Measurements from ENCODE around the gene OPRM1. TPM values are rescaled to one million over a fixed set of nuclear protein-coding genes. Genes with fewer than 3 reads are reported as not detected.

Gene OPRM1
- total and polyA plus RNA-seq, 2 donors (not counting 1 experiment from before 2014, with no cell fraction given): not detected

DNA sequence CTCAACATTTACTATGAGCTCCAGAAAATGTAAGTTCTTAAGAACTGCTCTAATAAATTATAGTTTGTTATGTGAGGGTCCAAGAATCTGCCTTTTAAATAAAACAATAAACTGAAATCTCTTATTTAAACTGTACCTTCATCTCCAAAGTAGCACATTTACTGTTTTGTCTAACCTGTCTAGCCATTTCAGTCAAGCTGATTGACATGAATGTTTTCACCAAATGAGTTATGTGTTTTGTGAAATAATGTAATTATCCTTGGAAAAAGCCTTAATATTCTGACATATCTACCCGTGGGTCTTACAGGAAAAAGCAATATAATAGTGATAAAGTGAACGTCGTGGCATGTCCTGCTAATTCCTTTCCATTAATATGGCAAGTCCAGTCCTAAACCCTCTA lies 57.8 kb downstream of the OPRM1 start:
- CTCF ChIA-PET: no interaction called here
- no CpG with 5 or more reads among the region's 3 CpGs for WGBS (ENCODE audit: insufficient coverage)
- POLR2A ChIA-PET: no interaction called here

DNA sequence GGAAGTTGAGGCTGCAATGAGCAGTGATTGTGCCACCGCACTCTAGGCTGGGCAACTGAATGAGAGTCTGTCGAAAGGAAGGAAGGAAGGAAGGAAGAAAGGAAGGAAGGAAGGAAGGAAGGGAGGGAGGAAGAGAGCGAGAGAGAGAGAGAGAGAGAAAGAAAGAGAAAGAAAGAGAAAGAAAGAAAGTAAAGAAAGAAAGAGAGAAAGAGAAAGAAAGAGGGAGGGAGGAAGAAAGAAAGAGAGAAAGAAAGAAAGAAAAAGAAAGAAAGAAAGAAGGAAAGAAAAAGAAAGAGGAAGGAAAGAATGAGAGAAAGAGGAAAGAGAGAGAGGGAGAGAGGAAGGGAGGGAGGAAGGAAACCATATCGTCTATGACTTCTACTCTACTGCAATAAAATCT lies 60.2 kb downstream of the OPRM1 start:
- Mint-ChIP-seq H3K27me3 (peaks cover 8% of the 10 kb centered on the region), H3K27ac (no peak overlapping the region), H3K4me1 (no peaks in the 10 kb centered on the region), H3K4me3 (no peak overlapping the region), H3K9me3 (ENCODE audit: insufficient read depth) (no peaks in the 10 kb centered on the region)
- Histone ChIP-seq H3K4me2 (replicated peaks; ENCODE audit: low read depth, low read length, poor library complexity, severe bottlenecking) (no peak overlapping the region), H3K9ac (ENCODE audit: low read length) (no peak overlapping the region), H2AFZ (ENCODE audit: insufficient read depth, low read depth, low read length, poor library complexity, severe bottlenecking) (no peak overlapping the region), H3K4me1 (ENCODE audit: control insufficient read depth in 2 of 2, insufficient read depth in 2 of 2, low read length in 2 of 2) (no peaks in the 10 kb centered on the region), H3K79me2 (ENCODE audit: control insufficient read depth, insufficient read depth, low read length) (no peaks in the 10 kb centered on the region), H3K4me3 (ENCODE audit: control extremely low read depth in 1 of 5, extremely low read depth in 1 of 5, insufficient read depth in 1 of 5, low read depth in 2 of 5, low read length in 4 of 5) (no peak overlapping the region), H3K36me3 (replicated peaks in 1 of 2; ENCODE audit: control extremely low read depth in 1 of 2, control insufficient read depth in 1 of 2, extremely low read depth in 1 of 2, insufficient read depth in 2 of 2, low read length in 1 of 2) (no peaks in the 10 kb centered on the region), H3K27me3 (replicated peaks in 1 of 4; ENCODE audit: control extremely low read depth in 1 of 4, control insufficient read depth in 3 of 4, insufficient read depth in 4 of 4, low read length in 3 of 4) (peaks cover 0 to 4% (median 0%) of the 10 kb centered on the region in 4 experiments), H3K27ac (ENCODE audit: low read length in 2 of 2) (no peak overlapping the region), H4K20me1 (ENCODE audit: control insufficient read depth, insufficient read depth, low read length, poor library complexity, severe bottlenecking) (no peaks in the 10 kb centered on the region), H3K9me3 (ENCODE audit: control extremely low read depth in 1 of 3, control insufficient read depth in 2 of 3, insufficient read depth in 1 of 3, low read length in 2 of 3) (peaks cover 0 to 2% (median 0%) of the 10 kb centered on the region in 3 donors)
- WGBS (ENCODE audit: insufficient coverage): 80% methylated on average over 1 of the region's 4 CpGs
- ATAC-seq (ENCODE audit: low read depth) (no peak), DNase-seq (no peak)
- no peak for TF ChIP-seq EZH2 (IDR thresholded peaks at IDR 0.05; ENCODE audit: borderline replicate concordance, insufficient read depth, low read depth, low read length, poor library complexity, severe bottlenecking)
- TF ChIP-seq, protein P1, sequence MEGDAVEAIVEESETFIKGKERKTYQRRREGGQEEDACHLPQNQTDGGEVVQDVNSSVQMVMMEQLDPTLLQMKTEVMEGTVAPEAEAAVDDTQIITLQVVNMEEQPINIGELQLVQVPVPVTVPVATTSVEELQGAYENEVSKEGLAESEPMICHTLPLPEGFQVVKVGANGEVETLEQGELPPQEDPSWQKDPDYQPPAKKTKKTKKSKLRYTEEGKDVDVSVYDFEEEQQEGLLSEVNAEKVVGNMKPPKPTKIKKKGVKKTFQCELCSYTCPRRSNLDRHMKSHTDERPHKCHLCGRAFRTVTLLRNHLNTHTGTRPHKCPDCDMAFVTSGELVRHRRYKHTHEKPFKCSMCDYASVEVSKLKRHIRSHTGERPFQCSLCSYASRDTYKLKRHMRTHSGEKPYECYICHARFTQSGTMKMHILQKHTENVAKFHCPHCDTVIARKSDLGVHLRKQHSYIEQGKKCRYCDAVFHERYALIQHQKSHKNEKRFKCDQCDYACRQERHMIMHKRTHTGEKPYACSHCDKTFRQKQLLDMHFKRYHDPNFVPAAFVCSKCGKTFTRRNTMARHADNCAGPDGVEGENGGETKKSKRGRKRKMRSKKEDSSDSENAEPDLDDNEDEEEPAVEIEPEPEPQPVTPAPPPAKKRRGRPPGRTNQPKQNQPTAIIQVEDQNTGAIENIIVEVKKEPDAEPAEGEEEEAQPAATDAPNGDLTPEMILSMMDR (IDR thresholded peaks at IDR 0.05): peak; percentile 28
- intact Hi-C loops (cut with micrococcal nuclease): no loop called here
- CTCF ChIA-PET: no interaction called here
- POLR2A ChIA-PET: no interaction called here

More for the DNA sequence above, 57.8 kb downstream of the OPRM1 start:
- Mint-ChIP-seq H3K27me3 (peaks cover 3% of the 10 kb centered on the region), H3K27ac (no peak overlapping the region), H3K4me1 (no peaks in the 10 kb centered on the region), H3K4me3 (no peak overlapping the region), H3K9me3 (ENCODE audit: insufficient read depth) (no peaks in the 10 kb centered on the region)
- DNase-seq (no peak), ATAC-seq (ENCODE audit: low read depth) (no peak)
- Histone ChIP-seq H3K9ac (ENCODE audit: low read length) (no peak overlapping the region), H3K9me3 (ENCODE audit: control extremely low read depth in 1 of 3, control insufficient read depth in 2 of 3, insufficient read depth in 1 of 3, low read length in 2 of 3) (peaks cover 0 to 2% (median 0%) of the 10 kb centered on the region in 3 donors), H3K4me3 (ENCODE audit: control extremely low read depth in 1 of 5, extremely low read depth in 1 of 5, insufficient read depth in 1 of 5, low read depth in 2 of 5, low read length in 4 of 5) (no peak overlapping the region), H4K20me1 (ENCODE audit: control insufficient read depth, insufficient read depth, low read length, poor library complexity, severe bottlenecking) (no peaks in the 10 kb centered on the region), H3K36me3 (replicated peaks in 1 of 2; ENCODE audit: control extremely low read depth in 1 of 2, control insufficient read depth in 1 of 2, extremely low read depth in 1 of 2, insufficient read depth in 2 of 2, low read length in 1 of 2) (no peaks in the 10 kb centered on the region), H2AFZ (ENCODE audit: insufficient read depth, low read depth, low read length, poor library complexity, severe bottlenecking) (no peak overlapping the region), H3K27me3 (replicated peaks in 1 of 4; ENCODE audit: control extremely low read depth in 1 of 4, control insufficient read depth in 3 of 4, insufficient read depth in 4 of 4, low read length in 3 of 4) (peaks cover 0 to 4% (median 0%) of the 10 kb centered on the region in 4 experiments), H3K4me1 (ENCODE audit: control insufficient read depth in 2 of 2, insufficient read depth in 2 of 2, low read length in 2 of 2) (no peaks in the 10 kb centered on the region), H3K79me2 (ENCODE audit: control insufficient read depth, insufficient read depth, low read length) (no peaks in the 10 kb centered on the region), H3K27ac (ENCODE audit: low read length in 2 of 2) (no peak overlapping the region), H3K4me2 (replicated peaks; ENCODE audit: low read depth, low read length, poor library complexity, severe bottlenecking) (no peak overlapping the region)
- intact Hi-C loops (cut with micrococcal nuclease): no loop called here
- no peak for TF ChIP-seq EZH2 (IDR thresholded peaks at IDR 0.05; ENCODE audit: borderline replicate concordance, insufficient read depth, low read depth, low read length, poor library complexity, severe bottlenecking)
- TF ChIP-seq, protein P1 (IDR thresholded peaks at IDR 0.05): no peak
